ENCODE results near the gene TRPM7.
"Not testable (repeated sequence)": the region's sequence is repeated elsewhere in the genome, so short reads cannot be mapped to it uniquely, and the experiment has no call there.

TRPM7 gene

GRCh38 chr15:50655555-50655954 lies 31.0 kb downstream of the TRPM7 start:
- no peak for DNase-seq

- DNase-seq = no peak
Observed at GRCh38 chr15:50653156-50653743, 33.3 kb downstream of the TRPM7 start.

- DNase-seq = no peak
Observed at GRCh38 chr15:50652671-50653070, 33.9 kb downstream of the TRPM7 start.

GRCh38 chr15:50641318-50641717 lies 45.3 kb downstream of the TRPM7 start:
- DNase-seq = no peak

- DNase-seq = no peak
Observed at GRCh38 chr15:50636146-50636545, 50.5 kb downstream of the TRPM7 start.

- DNase-seq = peak; percentile 18
Observed at GRCh38 chr15:50633653-50634052, 52.9 kb downstream of the TRPM7 start.

GRCh38 chr15:50628421-50628820 lies 58.2 kb downstream of the TRPM7 start:
- DNase-seq = no peak

GRCh38 chr15:50627351-50628055 lies 59.1 kb downstream of the TRPM7 start:
- DNase-seq = peak; percentile 67

- no peak for DNase-seq
Observed at GRCh38 chr15:50624616-50625168, 61.9 kb downstream of the TRPM7 start.

GRCh38 chr15:50622361-50622943 lies 64.1 kb downstream of the TRPM7 start:
- DNase-seq = peak; percentile 6

GRCh38 chr15:50616960-50617359 lies 69.6 kb downstream of the TRPM7 start:
- DNase-seq = not testable (repeated sequence)

- not testable (repeated sequence) for DNase-seq
Observed at GRCh38 chr15:50616554-50616953, 70.0 kb downstream of the TRPM7 start.

- no peak for DNase-seq
Observed at GRCh38 chr15:50613600-50613999, 73.0 kb downstream of the TRPM7 start.

- DNase-seq = no peak
Observed at GRCh38 chr15:50607129-50607528, 79.5 kb downstream of the TRPM7 start.

GRCh38 chr15:50605462-50605861 lies 81.1 kb downstream of the TRPM7 start:
- DNase-seq = no peak

GRCh38 chr15:50602028-50602427 lies 84.6 kb downstream of the TRPM7 start:
- not testable (repeated sequence) for DNase-seq

- DNase-seq = no peak
Observed at GRCh38 chr15:50594311-50594710, 92.3 kb downstream of the TRPM7 start.

- no peak for DNase-seq
Observed at GRCh38 chr15:50593761-50594160, 92.8 kb downstream of the TRPM7 start.

GRCh38 chr15:50590288-50590687 lies 96.3 kb downstream of the TRPM7 start:
- no peak for DNase-seq

GRCh38 chr15:50577492-50577891 lies 109.1 kb downstream of the TRPM7 start:
- no peak for DNase-seq

- no peak for DNase-seq
Observed at GRCh38 chr15:50576166-50576565, 110.4 kb downstream of the TRPM7 start.

GRCh38 chr15:50573842-50574241 lies 112.8 kb downstream of the TRPM7 start:
- not testable (repeated sequence) for DNase-seq

GRCh38 chr15:50563756-50564155 lies 122.8 kb downstream of the TRPM7 start:
- no peak for DNase-seq

Data from fibroblast of skin of back (primary cell).